OCI-LY3 (cell line): ENCODE measurements around the gene KIRREL1.

Experiments used
- EZH2phosphoT487 ChIP-seq: fragments of 200-600 bp; shearing (Covaris generic); IDR thresholded peaks from 2 replicates; pipeline ENCODE4 v1.6.1; 2018; ENCODE audit warnings: antibody characterized with exemption, mixed run types, low read depth
- TF ChIP-seq, protein P1 (sequence below): fragments of 200-600, 300-600 bp; sonication (generic); IDR thresholded peaks from 2 replicates; pipeline ENCODE4 v1.5.1; 2014; ENCODE audit warnings: antibody characterized with exemption, low read length, low read depth

- TF ChIP-seq, protein P1, sequence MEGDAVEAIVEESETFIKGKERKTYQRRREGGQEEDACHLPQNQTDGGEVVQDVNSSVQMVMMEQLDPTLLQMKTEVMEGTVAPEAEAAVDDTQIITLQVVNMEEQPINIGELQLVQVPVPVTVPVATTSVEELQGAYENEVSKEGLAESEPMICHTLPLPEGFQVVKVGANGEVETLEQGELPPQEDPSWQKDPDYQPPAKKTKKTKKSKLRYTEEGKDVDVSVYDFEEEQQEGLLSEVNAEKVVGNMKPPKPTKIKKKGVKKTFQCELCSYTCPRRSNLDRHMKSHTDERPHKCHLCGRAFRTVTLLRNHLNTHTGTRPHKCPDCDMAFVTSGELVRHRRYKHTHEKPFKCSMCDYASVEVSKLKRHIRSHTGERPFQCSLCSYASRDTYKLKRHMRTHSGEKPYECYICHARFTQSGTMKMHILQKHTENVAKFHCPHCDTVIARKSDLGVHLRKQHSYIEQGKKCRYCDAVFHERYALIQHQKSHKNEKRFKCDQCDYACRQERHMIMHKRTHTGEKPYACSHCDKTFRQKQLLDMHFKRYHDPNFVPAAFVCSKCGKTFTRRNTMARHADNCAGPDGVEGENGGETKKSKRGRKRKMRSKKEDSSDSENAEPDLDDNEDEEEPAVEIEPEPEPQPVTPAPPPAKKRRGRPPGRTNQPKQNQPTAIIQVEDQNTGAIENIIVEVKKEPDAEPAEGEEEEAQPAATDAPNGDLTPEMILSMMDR: no peak
- no peak for TF ChIP-seq EZH2phosphoT487
These were observed 68.7 kb downstream of the KIRREL1 start for GRCh38 chr1:158062174-158062573.
